Left lung (tissue), 10 donors: ENCODE measurements around the gene PTPDC1. TPM values are rescaled to one million over a fixed set of nuclear protein-coding genes. Genes with fewer than 3 reads are reported as not detected.

Source experiments
- ATAC-seq: fragments of 200-7000 bp; cut with Tn5 transposase; one replicate; pipeline ENCODE4 v1.9.1; 2020; ENCODE audit warnings: moderate library complexity
- DNase-seq, 4 donors: peaks; one replicate each; pipeline ENCODE4 v3.0.0-alpha.2; 2013 to 2020
- H3K27ac ChIP-seq, 2 donors: fragments of 200-600 bp; sonication (generic) in 1 of 2; one replicate each; pipeline versions ENCODE4 v1.5.0 to v1.8.0; 2020 to 2021
- H3K27me3 ChIP-seq, 2 donors: fragments of 200-600 bp; sonication (generic) in 1 of 2; one replicate each; pipeline versions ENCODE4 v1.5.0 to v1.8.0; 2020 to 2021
- H3K36me3 ChIP-seq, 2 donors: fragments of 200-600 bp; sonication (generic) in 1 of 2; one replicate each; pipeline versions ENCODE4 v1.5.0 to v1.8.0; 2020 to 2021
- H3K4me1 ChIP-seq, 2 donors: fragments of 200-600 bp; one replicate each; pipeline ENCODE4 v1.8.0; 2021
- H3K4me3 ChIP-seq, 2 donors: fragments of 200-600 bp; sonication (generic) in 1 of 2; one replicate each; pipeline versions ENCODE4 v1.5.0 to v1.8.0; 2020 to 2021; ENCODE audit warnings: mild to moderate bottlenecking in 1 of 2
- H3K9me3 ChIP-seq, 2 donors: fragments of 200-600 bp; sonication (generic) in 1 of 2; one replicate each; pipeline versions ENCODE4 v1.5.0 to v1.8.0; 2020 to 2021
- intact Hi-C, 2 donors: fragments of 100-400 bp; cut with DNase I; formaldehyde crosslinking; loops; one replicate each; pipeline versions ENCODE4 v1.11.2 to v1.14.2; 2022
- polyA plus RNA-seq, 6 donors: library from polyadenylated mRNA; unstranded; fragments of 120-200 nt; gene quantifications; one replicate each; pipeline ENCODE4 v1.2.1, GENCODE V29; 2013; ENCODE audit not compliant: insufficient read length in 6 of 6
- total RNA-seq, 2 donors: library from RNA; stranded (reverse); fragmentation: NEBNext Ultra II Directional; extraction: Animal tissue kit (Norgen Biotek cat#: 25700); gene quantifications; one replicate each; pipeline ENCODE4 v1.2.1, GENCODE V29; 2021
- TF ChIP-seq, protein P1 (sequence below), 2 donors: fragments of 200-600 bp; sonication (generic) in 1 of 2; IDR thresholded peaks; one replicate each; pipeline versions ENCODE4 v1.5.0 to v1.8.0; 2021; ENCODE audit warnings: antibody characterized with exemption in 2 of 2
- donor health status: DM: no; HTN: yes; CAD: no.
- donor health status: DM: no; HTN: no; CAD: no.

PTPDC1 gene
- total and polyA plus RNA-seq, 8 donors = 9.2 to 18.7 (median 15.4) TPM

DNA sequence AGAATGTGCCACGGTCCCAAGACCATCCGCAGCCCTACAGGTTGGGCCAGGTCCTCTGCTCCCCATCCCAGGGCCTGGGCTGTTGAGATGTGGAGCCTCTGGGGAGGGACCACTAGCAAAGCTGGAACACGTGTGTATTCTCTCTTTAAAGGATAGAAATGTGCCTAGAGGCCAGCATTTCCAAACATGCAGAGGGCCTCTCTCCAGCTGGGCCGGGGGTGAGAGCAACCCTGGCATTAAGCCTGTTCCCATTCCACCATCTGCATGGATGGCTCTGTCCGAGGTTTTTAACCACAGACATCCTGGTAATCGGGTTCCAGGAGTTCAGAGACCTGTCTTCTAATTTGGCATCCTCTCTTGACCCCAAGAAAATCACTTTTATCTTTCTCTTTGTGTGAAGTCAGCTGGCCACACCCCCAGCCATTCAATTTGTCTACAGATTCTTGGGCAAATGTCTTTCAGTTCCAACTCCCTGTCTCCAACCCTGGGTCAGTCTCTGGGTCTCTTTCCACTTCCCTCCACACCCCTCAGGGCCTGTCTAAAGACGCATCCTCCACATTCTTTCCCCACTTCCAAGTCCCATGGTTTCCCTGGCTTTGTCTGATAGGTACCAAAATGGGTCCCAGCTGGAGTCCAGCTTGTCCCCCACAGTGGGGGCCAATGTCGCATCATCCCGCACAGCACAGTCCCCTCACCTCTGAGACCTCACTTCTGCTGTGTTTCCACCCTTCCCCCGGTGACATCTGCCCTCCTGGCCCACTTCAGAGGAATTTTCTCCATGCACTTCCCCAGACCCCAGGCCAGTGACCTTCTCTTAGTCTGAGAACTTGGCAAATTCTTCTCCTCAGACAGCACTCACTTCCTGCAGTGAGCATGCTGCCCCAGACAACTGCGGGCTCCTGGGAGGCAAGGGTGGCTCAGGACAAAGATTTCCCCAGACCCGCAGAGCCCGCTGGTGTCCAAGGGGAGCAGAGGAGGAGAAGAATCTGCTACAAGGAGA, 56.8 kb downstream of the PTPDC1 start:
- ATAC-seq (peak; percentile 6), DNase-seq (no peak)
- intact Hi-C loops = no loop called here
- TF ChIP-seq, protein P1, sequence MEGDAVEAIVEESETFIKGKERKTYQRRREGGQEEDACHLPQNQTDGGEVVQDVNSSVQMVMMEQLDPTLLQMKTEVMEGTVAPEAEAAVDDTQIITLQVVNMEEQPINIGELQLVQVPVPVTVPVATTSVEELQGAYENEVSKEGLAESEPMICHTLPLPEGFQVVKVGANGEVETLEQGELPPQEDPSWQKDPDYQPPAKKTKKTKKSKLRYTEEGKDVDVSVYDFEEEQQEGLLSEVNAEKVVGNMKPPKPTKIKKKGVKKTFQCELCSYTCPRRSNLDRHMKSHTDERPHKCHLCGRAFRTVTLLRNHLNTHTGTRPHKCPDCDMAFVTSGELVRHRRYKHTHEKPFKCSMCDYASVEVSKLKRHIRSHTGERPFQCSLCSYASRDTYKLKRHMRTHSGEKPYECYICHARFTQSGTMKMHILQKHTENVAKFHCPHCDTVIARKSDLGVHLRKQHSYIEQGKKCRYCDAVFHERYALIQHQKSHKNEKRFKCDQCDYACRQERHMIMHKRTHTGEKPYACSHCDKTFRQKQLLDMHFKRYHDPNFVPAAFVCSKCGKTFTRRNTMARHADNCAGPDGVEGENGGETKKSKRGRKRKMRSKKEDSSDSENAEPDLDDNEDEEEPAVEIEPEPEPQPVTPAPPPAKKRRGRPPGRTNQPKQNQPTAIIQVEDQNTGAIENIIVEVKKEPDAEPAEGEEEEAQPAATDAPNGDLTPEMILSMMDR (IDR thresholded peaks at IDR 0.05) = no peak
- no peaks in the 10 kb centered on the region for H3K9me3 ChIP-seq
- peaks cover 18 to 24% of the 10 kb centered on the region in 2 donors for H3K4me1 ChIP-seq
- H3K27ac ChIP-seq = peak overlapping the region in 1 of 2 donors; percentile 21
- no peaks in the 10 kb centered on the region for H3K36me3 ChIP-seq
- no peak overlapping the region for H3K4me3 ChIP-seq
- no peaks in the 10 kb centered on the region for H3K27me3 ChIP-seq

- Histone ChIP-seq H3K4me3 (no peak overlapping the region), H3K9me3 (no peaks in the 10 kb centered on the region), H3K27me3 (no peaks in the 10 kb centered on the region), H3K36me3 (no peaks in the 10 kb centered on the region), H3K4me1 (peaks cover 18 to 24% of the 10 kb centered on the region in 2 donors), H3K27ac (no peak overlapping the region)
- intact Hi-C loops = no loop called here
- no peak for ATAC-seq
- DNase-seq = no peak
- TF ChIP-seq, protein P1 (IDR thresholded peaks at IDR 0.05) = no peak
These were observed 58.1 kb downstream of the PTPDC1 start for GRCh38 chr9:94142353-94142752.

GRCh38 chr9:94144394-94144793, 60.1 kb downstream of the PTPDC1 start:
- intact Hi-C loops = no loop called here
- peak; percentile 39 for ATAC-seq

DNA sequence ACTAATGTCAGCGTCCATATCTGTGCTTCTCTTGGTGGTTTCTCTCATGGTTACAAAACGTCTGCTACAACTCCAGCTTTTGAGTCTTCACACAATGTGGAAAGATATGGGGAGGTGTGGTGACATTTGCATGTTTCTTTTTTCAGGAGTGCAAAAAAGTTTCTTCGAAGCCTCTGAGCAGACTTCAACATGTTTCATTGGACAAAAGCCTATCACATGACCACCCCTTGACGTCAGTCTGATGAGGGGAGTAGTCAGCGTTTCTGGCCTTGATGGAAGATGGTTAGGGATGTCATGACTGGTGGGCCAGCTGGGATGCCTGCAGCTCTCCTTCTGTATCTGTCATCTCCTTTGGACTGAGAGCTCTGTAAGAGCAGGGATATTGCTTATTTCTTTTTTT, 61.4 kb downstream of the PTPDC1 start:
- H3K4me3 ChIP-seq = no peak overlapping the region
- TF ChIP-seq, protein P1 (IDR thresholded peaks at IDR 0.05) = no peak
- no peak overlapping the region for H3K27ac ChIP-seq
- intact Hi-C loops = no loop called here
- H3K36me3 ChIP-seq = no peaks in the 10 kb centered on the region
- DNase-seq (no peak), ATAC-seq (no peak)
- H3K4me1 ChIP-seq = peaks cover 4 to 8% of the 10 kb centered on the region in 2 donors
- no peaks in the 10 kb centered on the region for H3K9me3 ChIP-seq
- no peaks in the 10 kb centered on the region for H3K27me3 ChIP-seq

More at GRCh38 chr9:94144394-94144793, 60.1 kb downstream of the PTPDC1 start:
- no peak overlapping the region for H3K4me3 ChIP-seq
- TF ChIP-seq, protein P1 (IDR thresholded peaks at IDR 0.05) = no peak
- no peaks in the 10 kb centered on the region for H3K9me3 ChIP-seq
- H3K27me3 ChIP-seq = no peaks in the 10 kb centered on the region
- H3K36me3 ChIP-seq = no peaks in the 10 kb centered on the region
- no peak for DNase-seq
- peaks cover 12 to 18% of the 10 kb centered on the region in 2 donors for H3K4me1 ChIP-seq
- peak overlapping the region in 1 of 2 donors; percentile 28 for H3K27ac ChIP-seq

- no peaks in the 10 kb centered on the region for H3K36me3 ChIP-seq
- no peaks in the 10 kb centered on the region for H3K9me3 ChIP-seq
- DNase-seq (no peak), ATAC-seq (no peak)
- intact Hi-C loops = no loop called here
- no peak overlapping the region for H3K27ac ChIP-seq
- H3K27me3 ChIP-seq = no peaks in the 10 kb centered on the region
- TF ChIP-seq, protein P1 (IDR thresholded peaks at IDR 0.05) = no peak
- H3K4me1 ChIP-seq = peaks cover 0 to 5% of the 10 kb centered on the region in 2 donors
- no peak overlapping the region for H3K4me3 ChIP-seq
These were observed 63.5 kb downstream of the PTPDC1 start for GRCh38 chr9:94147776-94148175.
